Activated T-cell treated with anti-CD3 and anti-CD28 coated beads, Interleukin-2, amount 50 U/mL, for 72 hours (primary cell): ENCODE data around the gene RYR1. TPM values are rescaled to one million over a fixed set of nuclear protein-coding genes. Genes with fewer than 3 reads are reported as not detected.
"Not testable (repeated sequence)": the region's sequence is repeated elsewhere in the genome, so short reads cannot be mapped to it uniquely, and the experiment has no call there.

Source experiments
- ATAC-seq, 2 donors: fragments of 150-1000 bp; cut with Tn5 transposase; replicated peaks in 1 of 2; 2 replicates each; pipeline ENCODE4 v1.10.0; 2021; ENCODE audit warnings: moderate library complexity in 2 of 2, mild to moderate bottlenecking in 1 of 2
- DNase-seq, 2 donors: peaks; one replicate each; pipeline ENCODE4 v3.0.0; 2021 to 2022; ENCODE audit warnings: mixed read lengths in 1 of 2
- H3K27ac Mint-ChIP-seq: one replicate; pipeline ENCODE4 v1.8.0; 2022; ENCODE audit warnings: mild to moderate bottlenecking, moderate library complexity, mixed read lengths
- H3K27me3 Mint-ChIP-seq: one replicate; pipeline ENCODE4 v1.8.0; 2022; ENCODE audit warnings: low read depth, mixed read lengths
- H3K36me3 Mint-ChIP-seq, 2 donors: one replicate each; pipeline ENCODE4 v1.8.0; 2022; ENCODE audit warnings: mixed read lengths in 2 of 2, mild to moderate bottlenecking in 1 of 2; ENCODE audit not compliant: insufficient read depth in 2 of 2
- H3K4me1 Mint-ChIP-seq: one replicate; pipeline ENCODE4 v1.8.0; 2022; ENCODE audit warnings: low read depth, mixed read lengths
- H3K4me3 Mint-ChIP-seq, 2 donors: one replicate each; pipeline ENCODE4 v1.8.0; 2022; ENCODE audit warnings: mild to moderate bottlenecking in 2 of 2, mixed read lengths in 2 of 2, moderate library complexity in 2 of 2
- H3K9me3 Mint-ChIP-seq, 2 donors: one replicate each; pipeline ENCODE4 v1.8.0; 2022; ENCODE audit warnings: mixed read lengths in 2 of 2
- total RNA-seq, 2 donors: library from RNA; stranded (reverse); gene quantifications; one replicate each; pipeline ENCODE4 v1.2.3, GENCODE V29; 2022

Gene RYR1
- total RNA-seq, 2 donors from 2014 or later = 3.3 to 5.3 TPM

GRCh38 chr19:38513156-38513555 lies 79.7 kb downstream of the RYR1 start:
- peaks cover 18% of the 10 kb centered on the region for H3K4me1 Mint-ChIP-seq
- H3K27ac Mint-ChIP-seq, ATAC-seq, H3K36me3 Mint-ChIP-seq, H3K27me3 Mint-ChIP-seq, H3K9me3 Mint-ChIP-seq, DNase-seq: not testable (repeated sequence)
- peak overlapping the region; percentile 1 to 22 for H3K4me3 Mint-ChIP-seq

- Mint-ChIP-seq H3K9me3 (no peaks in the 10 kb centered on the region), H3K27me3 (no peaks in the 10 kb centered on the region), H3K4me3 (peak overlapping the region in 1 of 2 donors; percentile 66), H3K36me3 (no peaks in the 10 kb centered on the region), H3K4me1 (peaks cover 18% of the 10 kb centered on the region), H3K27ac (peak overlapping the region; percentile 79)
- peak; percentile 64 to 71 for ATAC-seq
- DNase-seq = peak; percentile 26 to 28
These were observed 80.3 kb downstream of the RYR1 start for GRCh38 chr19:38513762-38514167.

- DNase-seq (peak; percentile 75 to 85), ATAC-seq (peak; percentile 79 to 87)
- H3K27ac Mint-ChIP-seq = no peak overlapping the region
- H3K27me3 Mint-ChIP-seq = no peaks in the 10 kb centered on the region
- H3K36me3 Mint-ChIP-seq = no peaks in the 10 kb centered on the region
- no peaks in the 10 kb centered on the region for H3K9me3 Mint-ChIP-seq
- H3K4me3 Mint-ChIP-seq = peak overlapping the region in 1 of 2 donors; percentile 1
- H3K4me1 Mint-ChIP-seq = peaks cover 18% of the 10 kb centered on the region
These were observed 81.5 kb downstream of the RYR1 start for GRCh38 chr19:38514812-38515633.

GRCh38 chr19:38515896-38516295 lies 82.4 kb downstream of the RYR1 start:
- DNase-seq (no peak), ATAC-seq (no peak)
- Mint-ChIP-seq H3K4me3 (no peak overlapping the region), H3K4me1 (peaks cover 18% of the 10 kb centered on the region), H3K27me3 (no peaks in the 10 kb centered on the region), H3K27ac (no peak overlapping the region), H3K9me3 (no peaks in the 10 kb centered on the region), H3K36me3 (no peaks in the 10 kb centered on the region)

- DNase-seq (no peak), ATAC-seq (no peak)
- Mint-ChIP-seq H3K27me3 (no peaks in the 10 kb centered on the region), H3K27ac (no peak overlapping the region), H3K36me3 (no peaks in the 10 kb centered on the region), H3K4me3 (no peak overlapping the region), H3K4me1 (peaks cover 18% of the 10 kb centered on the region), H3K9me3 (no peaks in the 10 kb centered on the region)
These were observed 83.3 kb downstream of the RYR1 start for GRCh38 chr19:38516802-38517201.

GRCh38 chr19:38517321-38517720 lies 83.8 kb downstream of the RYR1 start:
- H3K4me3 Mint-ChIP-seq = no peak overlapping the region
- H3K4me1 Mint-ChIP-seq = peaks cover 18% of the 10 kb centered on the region
- ATAC-seq = no peak
- H3K36me3 Mint-ChIP-seq = no peaks in the 10 kb centered on the region
- DNase-seq = no peak
- H3K27ac Mint-ChIP-seq = no peak overlapping the region
- H3K27me3 Mint-ChIP-seq = no peaks in the 10 kb centered on the region
- H3K9me3 Mint-ChIP-seq = no peaks in the 10 kb centered on the region

GRCh38 chr19:38517980-38518379 lies 84.5 kb downstream of the RYR1 start:
- ATAC-seq, DNase-seq, H3K9me3 Mint-ChIP-seq, H3K27me3 Mint-ChIP-seq, H3K36me3 Mint-ChIP-seq, H3K4me3 Mint-ChIP-seq, H3K27ac Mint-ChIP-seq: not testable (repeated sequence)
- H3K4me1 Mint-ChIP-seq = peaks cover 16% of the 10 kb centered on the region

- no peaks in the 10 kb centered on the region for H3K9me3 Mint-ChIP-seq
- H3K27ac Mint-ChIP-seq = no peak overlapping the region
- H3K27me3 Mint-ChIP-seq = no peaks in the 10 kb centered on the region
- ATAC-seq = no peak
- no peak overlapping the region for H3K4me3 Mint-ChIP-seq
- no peaks in the 10 kb centered on the region for H3K36me3 Mint-ChIP-seq
- no peak for DNase-seq
- H3K4me1 Mint-ChIP-seq = peaks cover 6% of the 10 kb centered on the region
These were observed 85.7 kb downstream of the RYR1 start for GRCh38 chr19:38519168-38519567.

GRCh38 chr19:38519988-38520387 lies 86.5 kb downstream of the RYR1 start:
- Mint-ChIP-seq H3K27me3 (no peaks in the 10 kb centered on the region), H3K4me1 (peaks cover 8% of the 10 kb centered on the region), H3K27ac (no peak overlapping the region), H3K9me3 (no peaks in the 10 kb centered on the region), H3K36me3 (no peaks in the 10 kb centered on the region), H3K4me3 (no peak overlapping the region)
- no peak for DNase-seq
- no peak for ATAC-seq

GRCh38 chr19:38522915-38523314 lies 89.4 kb downstream of the RYR1 start:
- H3K9me3 Mint-ChIP-seq = no peaks in the 10 kb centered on the region
- H3K4me1 Mint-ChIP-seq = peaks cover 4% of the 10 kb centered on the region
- H3K27me3 Mint-ChIP-seq = no peaks in the 10 kb centered on the region
- no peak overlapping the region for H3K27ac Mint-ChIP-seq
- H3K4me3 Mint-ChIP-seq = no peak overlapping the region
- H3K36me3 Mint-ChIP-seq = no peaks in the 10 kb centered on the region
- DNase-seq = no peak
- ATAC-seq = no peak

GRCh38 chr19:38523319-38523718 lies 89.8 kb downstream of the RYR1 start:
- Mint-ChIP-seq H3K9me3 (no peaks in the 10 kb centered on the region), H3K27me3 (no peaks in the 10 kb centered on the region), H3K4me3 (no peak overlapping the region), H3K27ac (no peak overlapping the region), H3K36me3 (no peaks in the 10 kb centered on the region), H3K4me1 (peaks cover 4% of the 10 kb centered on the region)
- DNase-seq (no peak), ATAC-seq (no peak)

GRCh38 chr19:38524369-38524768 lies 90.9 kb downstream of the RYR1 start:
- no peaks in the 10 kb centered on the region for H3K9me3 Mint-ChIP-seq
- H3K4me1 Mint-ChIP-seq = peaks cover 4% of the 10 kb centered on the region

GRCh38 chr19:38524994-38525634 lies 91.6 kb downstream of the RYR1 start:
- DNase-seq (no peak), ATAC-seq (no peak)
- no peaks in the 10 kb centered on the region for H3K36me3 Mint-ChIP-seq
- no peak overlapping the region for H3K27ac Mint-ChIP-seq
- H3K9me3 Mint-ChIP-seq = no peaks in the 10 kb centered on the region
- H3K4me3 Mint-ChIP-seq = no peak overlapping the region
- H3K4me1 Mint-ChIP-seq = peaks cover 4% of the 10 kb centered on the region
- no peaks in the 10 kb centered on the region for H3K27me3 Mint-ChIP-seq

More at GRCh38 chr19:38524369-38524768, 90.9 kb downstream of the RYR1 start:
- Mint-ChIP-seq H3K27ac (no peak overlapping the region), H3K27me3 (no peaks in the 10 kb centered on the region), H3K4me3 (no peak overlapping the region), H3K36me3 (no peaks in the 10 kb centered on the region)
- no peak for ATAC-seq
- no peak for DNase-seq
